Duodenal mucosa (tissue), 2 donors: ENCODE data around the gene ABCD2.

Experiments
- H3K27ac ChIP-seq: one replicate; pipeline ENCODE4 v1.7.0; 2013; ENCODE audit warnings: low read depth, low read length
- H3K27me3 ChIP-seq, 2 donors: one replicate each; pipeline ENCODE4 v1.7.0; 2013; ENCODE audit warnings: low read length in 2 of 2, control low read depth in 1 of 2; ENCODE audit not compliant: insufficient read depth in 2 of 2, control insufficient read depth in 1 of 2
- H3K36me3 ChIP-seq, 2 donors: one replicate each; pipeline ENCODE4 v1.7.0; 2013; ENCODE audit warnings: low read length in 2 of 2, control low read depth in 1 of 2; ENCODE audit not compliant: insufficient read depth in 2 of 2, control insufficient read depth in 1 of 2
- H3K4me1 ChIP-seq, 2 donors: one replicate each; pipeline ENCODE4 v1.7.0; 2013; ENCODE audit warnings: low read length in 2 of 2, control low read depth in 1 of 2; ENCODE audit not compliant: insufficient read depth in 2 of 2, control insufficient read depth in 1 of 2
- H3K4me3 ChIP-seq, 2 donors: one replicate each; pipeline ENCODE4 v1.7.0; 2013; ENCODE audit warnings: low read length in 2 of 2, low read depth in 1 of 2
- H3K9ac ChIP-seq, 2 donors: one replicate each; pipeline ENCODE4 v1.7.0; 2013; ENCODE audit warnings: low read length in 2 of 2, low read depth in 1 of 2
- H3K9me3 ChIP-seq, 2 donors: one replicate each; pipeline ENCODE4 v1.7.0; 2013; ENCODE audit warnings: low read length in 2 of 2, control low read depth in 1 of 2; ENCODE audit not compliant: control insufficient read depth in 1 of 2

The ABCD2 gene

GRCh38 chr12:39505023-39505422 is 114.6 kb downstream of the ABCD2 start:
- Histone ChIP-seq H3K27me3 (no peaks in the 10 kb centered on the region), H3K4me1 (no peaks in the 10 kb centered on the region), H3K4me3 (no peak overlapping the region), H3K36me3 (no peaks in the 10 kb centered on the region), H3K9me3 (no peaks in the 10 kb centered on the region), H3K27ac (no peak overlapping the region), H3K9ac (no peak overlapping the region)

GRCh38 chr12:39503439-39503838 is 116.2 kb downstream of the ABCD2 start:
- H3K27ac ChIP-seq: no peak overlapping the region
- H3K36me3 ChIP-seq: no peaks in the 10 kb centered on the region
- H3K4me1 ChIP-seq: no peaks in the 10 kb centered on the region
- no peaks in the 10 kb centered on the region for H3K27me3 ChIP-seq
- H3K9ac ChIP-seq: no peak overlapping the region
- no peaks in the 10 kb centered on the region for H3K9me3 ChIP-seq
- no peak overlapping the region for H3K4me3 ChIP-seq

GRCh38 chr12:39502726-39503125 is 116.9 kb downstream of the ABCD2 start:
- H3K36me3 ChIP-seq: no peaks in the 10 kb centered on the region
- H3K4me1 ChIP-seq: no peaks in the 10 kb centered on the region
- no peak overlapping the region for H3K9ac ChIP-seq
- H3K9me3 ChIP-seq: no peaks in the 10 kb centered on the region
- H3K4me3 ChIP-seq: no peak overlapping the region
- H3K27ac ChIP-seq: no peak overlapping the region
- H3K27me3 ChIP-seq: no peaks in the 10 kb centered on the region
